HG02840 (cell line): Measurements from ENCODE around the gene NMT1.

ENCODE experiments used
- ATAC-seq: cut with Tn5 transposase; IDR thresholded peaks from one replicate; pipeline ENCODE4 v1.9.1; 2021; ENCODE audit warnings: mild to moderate bottlenecking, moderate library complexity, moderate number of reproducible peaks; ENCODE audit not compliant: unreplicated experiment, low FRiP score

Gene NMT1

DNA sequence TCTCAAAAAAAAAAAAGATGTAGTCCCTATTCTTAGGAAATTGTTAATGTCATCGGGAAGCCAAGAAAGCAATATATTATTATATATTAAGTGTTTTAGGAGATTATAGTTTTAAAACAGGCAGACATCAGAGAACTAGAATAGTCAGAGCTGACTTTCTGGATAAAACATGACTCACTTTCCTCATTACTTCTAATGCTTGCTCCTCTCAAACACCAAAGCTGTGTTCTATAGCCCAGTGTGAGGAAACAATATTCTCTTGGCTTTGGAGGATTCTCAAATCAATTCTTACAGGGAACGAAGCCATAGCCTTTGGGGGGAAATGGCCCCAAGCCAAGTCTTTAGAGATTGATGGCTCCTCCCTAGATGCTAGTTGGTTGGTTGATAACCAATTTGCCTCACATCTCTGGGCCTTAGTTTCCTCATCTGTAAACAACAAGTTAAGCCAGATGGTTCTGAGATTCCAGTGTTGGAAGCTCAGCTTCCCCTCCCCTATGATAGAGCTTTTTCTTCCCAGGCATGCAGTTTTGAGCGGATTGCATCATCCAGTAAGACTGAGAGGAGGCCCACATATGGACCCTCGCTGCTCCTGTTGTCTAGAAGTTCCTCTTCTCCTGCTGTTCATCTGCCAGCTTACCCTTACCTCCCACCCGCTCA, 12.4 kb downstream of the NMT1 start:
- ATAC-seq, result no peak

DNA sequence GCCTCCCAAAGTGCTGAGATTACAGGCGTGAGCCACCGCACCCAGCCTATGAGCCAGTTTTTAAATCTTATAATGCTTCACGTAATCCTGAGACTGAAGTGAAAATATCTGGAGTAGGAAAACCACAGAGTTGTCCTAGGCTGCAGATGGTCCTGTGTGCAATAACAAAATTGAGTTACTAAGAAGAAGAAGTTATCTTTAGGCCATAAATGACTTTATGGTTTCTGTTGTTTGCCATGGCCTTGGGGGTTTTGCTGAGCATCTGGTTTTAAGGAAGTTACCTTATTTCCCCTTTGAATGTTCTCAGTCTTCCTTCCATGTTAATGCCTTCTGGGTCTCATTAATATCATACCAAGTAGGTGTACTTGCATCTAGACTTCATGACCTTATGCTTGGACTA, 16.5 kb downstream of the NMT1 start:
- ATAC-seq, result no peak

DNA sequence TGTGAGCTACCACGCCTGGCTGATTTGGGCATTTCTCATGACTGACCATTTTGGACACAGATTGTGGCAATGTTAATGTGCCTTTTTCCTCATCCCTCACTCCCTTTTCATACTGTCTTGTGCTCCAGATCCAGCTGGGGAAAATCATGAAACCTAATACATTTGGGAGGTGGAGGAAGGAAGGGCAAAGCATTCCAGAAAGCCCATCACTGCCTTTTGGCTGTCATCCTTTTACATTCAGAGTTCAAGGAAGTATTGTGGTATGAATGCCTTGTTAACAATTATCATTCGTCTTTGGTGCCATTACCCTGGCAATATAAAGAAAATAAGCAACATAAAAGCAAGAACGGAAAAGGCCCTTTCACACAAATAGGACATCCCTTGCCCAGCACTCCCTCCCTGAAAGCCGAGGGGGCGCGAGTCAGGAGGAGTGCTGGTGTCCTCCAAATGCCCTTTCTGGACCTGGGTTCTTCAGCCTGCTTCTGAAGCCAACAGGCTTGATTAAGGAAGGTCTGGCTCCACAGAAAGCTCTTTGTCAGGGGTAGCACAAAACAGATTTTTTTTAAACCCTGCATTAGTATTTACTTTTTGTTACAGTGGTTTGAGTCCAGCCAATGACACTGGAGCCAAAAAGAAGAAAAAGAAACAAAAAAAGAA, 20.1 kb downstream of the NMT1 start:
- no peak for ATAC-seq

DNA sequence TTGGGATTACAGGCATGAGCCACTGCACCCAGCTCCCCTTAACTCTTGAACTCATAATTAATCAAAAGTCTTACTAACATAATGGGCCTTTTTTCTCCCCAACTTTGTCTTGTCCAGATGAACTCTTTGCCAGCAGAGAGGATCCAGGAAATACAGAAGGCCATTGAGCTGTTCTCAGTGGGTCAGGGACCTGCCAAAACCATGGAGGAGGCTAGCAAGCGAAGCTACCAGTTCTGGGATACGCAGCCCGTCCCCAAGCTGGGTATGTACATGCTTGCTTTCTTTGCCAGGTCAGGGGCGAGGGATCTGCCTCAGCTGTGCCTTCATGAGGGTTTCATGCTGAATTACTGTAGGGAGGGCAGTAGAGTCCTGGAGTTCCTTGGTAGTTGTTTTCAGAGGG, 25.3 kb downstream of the NMT1 start:
- no peak for ATAC-seq

DNA sequence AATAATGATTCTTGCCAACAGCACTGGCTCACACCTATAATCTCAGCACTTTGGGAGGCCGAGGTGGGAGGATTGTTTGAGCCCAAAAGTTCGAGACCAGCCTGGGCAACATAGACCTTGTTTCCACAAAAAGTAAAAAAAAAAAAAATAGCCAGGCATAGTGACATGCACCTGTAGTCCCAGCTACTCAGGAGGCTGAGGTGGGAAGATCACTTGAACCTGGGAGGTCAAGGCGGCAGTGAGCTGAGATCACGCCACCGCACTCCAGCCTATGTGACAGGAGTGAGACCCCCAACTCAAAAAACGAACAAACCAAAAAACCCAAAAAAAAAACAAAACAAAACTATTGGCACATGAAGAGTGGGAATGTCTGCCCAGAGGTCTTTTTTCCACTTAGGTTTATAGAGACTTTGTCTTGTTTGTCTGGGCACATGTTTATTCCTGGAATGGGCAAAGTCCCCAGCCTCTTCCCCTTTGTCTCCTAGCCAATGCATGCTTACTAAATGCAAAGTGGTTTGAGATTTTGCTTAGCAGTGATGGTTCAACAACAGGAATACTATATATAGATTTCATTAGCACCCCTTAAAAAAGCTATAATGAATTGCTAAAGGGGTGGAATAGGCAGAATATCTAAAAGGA, 25.9 kb downstream of the NMT1 start:
- ATAC-seq, result no peak

DNA sequence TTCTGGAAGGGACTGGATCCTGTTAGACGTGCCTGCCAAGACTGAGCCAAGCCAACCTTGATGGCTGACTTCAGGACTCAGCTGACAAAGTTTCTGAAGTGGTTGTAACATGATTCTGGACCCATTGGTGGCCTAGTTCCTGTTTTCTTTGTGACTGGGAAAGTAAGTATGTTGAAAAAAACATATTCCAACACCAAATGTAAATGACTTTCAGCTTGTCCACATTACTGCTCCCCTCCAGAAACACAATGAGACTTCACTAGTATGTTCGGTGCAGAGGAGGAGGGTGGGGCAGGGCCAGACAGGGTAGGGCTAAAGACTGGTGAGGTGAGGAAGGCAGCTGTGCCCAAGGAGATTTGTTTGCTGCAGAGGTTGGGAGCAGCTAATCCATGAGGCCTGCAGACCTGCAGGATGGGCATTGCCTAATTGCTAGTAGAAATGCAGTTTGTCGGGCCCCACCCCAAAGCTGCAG, 26.4 kb downstream of the NMT1 start:
- no peak for ATAC-seq

DNA sequence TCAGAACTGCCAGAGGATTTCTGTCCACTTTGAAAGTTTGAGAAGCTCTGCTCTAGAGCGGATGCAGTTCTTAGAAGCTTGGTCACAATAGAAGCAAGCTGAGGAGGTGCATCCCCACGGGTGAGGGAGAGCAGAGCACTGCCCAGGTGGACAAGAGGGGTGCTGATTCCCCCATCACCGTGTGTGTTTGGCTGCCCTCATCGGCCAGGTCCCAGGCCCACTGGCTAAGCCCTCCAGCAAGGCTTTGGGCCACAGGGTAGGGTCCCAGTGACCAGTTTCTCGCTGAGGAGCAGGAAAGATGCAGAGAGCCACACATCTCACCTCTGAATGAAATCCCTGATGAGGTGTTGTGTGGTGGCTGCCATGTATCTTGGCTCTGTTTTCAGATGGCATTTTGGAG, 26.9 kb downstream of the NMT1 start:
- no peak for ATAC-seq

DNA sequence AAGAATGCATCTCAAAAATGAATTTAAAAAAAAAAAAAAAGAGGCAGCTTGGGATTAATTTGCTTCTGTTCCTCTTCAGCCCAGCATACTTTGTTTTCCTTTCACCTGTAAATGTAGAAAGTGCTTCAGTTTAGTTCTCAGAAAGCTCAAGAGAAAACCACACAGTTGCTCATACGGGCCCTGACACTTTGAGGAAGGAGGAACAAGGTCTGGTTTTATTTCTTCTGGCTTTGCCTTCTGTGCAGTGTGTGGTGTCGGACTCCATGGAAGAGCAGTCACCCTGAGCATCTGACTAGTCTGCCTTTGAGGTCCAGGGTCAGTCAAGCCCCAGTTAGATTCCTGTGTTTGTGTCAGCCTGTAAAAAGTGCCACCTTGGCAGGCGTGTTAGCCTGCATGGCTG, 27.6 kb downstream of the NMT1 start:
- ATAC-seq, result no peak

DNA sequence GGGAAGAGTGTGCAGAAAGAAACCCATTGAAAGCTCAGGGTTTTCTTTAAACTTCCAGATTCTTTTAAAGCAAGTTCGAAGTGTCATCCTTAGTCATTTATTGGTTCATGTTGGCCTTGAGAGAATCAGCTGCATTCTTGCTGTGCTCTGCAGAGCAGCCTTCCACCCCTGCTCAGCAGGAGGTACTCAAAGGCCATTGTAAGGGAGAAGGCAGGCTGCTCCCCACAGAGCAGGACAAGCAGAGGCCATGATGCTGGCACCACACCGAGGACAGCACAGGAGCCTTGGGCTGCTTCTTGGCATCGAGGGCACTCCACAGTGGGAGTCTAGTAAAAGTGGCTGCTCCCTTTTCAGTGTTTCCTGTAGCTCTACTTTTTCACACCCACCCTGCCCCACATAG, 29.6 kb downstream of the NMT1 start:
- no peak for ATAC-seq

DNA sequence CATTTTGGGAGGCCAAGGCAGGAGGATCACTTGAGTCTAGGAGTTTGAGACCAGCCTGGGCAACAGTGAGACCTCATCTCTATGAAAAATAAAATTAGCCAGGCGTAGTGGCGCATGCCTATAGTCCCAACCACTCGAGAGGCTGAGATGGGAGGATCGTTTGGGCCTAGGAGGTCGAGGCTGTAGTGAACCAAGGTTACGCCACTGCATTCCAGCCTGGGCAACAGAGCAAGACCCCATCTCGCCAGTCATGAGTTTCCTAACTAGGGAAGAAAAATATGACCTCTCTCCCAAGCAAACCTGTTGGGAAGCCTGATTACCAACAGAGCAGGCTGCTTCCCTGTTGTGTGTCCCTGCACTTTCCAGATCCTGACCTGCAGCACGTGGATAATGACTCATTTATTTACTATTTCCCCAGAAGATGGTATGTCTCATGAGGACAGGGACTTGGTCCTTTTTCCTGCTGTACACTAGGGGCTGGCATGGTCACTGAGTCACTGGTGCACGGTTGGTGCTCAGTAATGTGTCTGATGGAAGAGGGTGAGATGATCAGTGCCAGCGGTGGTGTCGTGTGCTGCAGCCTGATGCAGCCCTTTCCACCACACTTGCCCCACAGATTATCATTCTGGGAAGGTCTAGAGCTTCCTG, 30.8 kb downstream of the NMT1 start:
- no peak for ATAC-seq

DNA sequence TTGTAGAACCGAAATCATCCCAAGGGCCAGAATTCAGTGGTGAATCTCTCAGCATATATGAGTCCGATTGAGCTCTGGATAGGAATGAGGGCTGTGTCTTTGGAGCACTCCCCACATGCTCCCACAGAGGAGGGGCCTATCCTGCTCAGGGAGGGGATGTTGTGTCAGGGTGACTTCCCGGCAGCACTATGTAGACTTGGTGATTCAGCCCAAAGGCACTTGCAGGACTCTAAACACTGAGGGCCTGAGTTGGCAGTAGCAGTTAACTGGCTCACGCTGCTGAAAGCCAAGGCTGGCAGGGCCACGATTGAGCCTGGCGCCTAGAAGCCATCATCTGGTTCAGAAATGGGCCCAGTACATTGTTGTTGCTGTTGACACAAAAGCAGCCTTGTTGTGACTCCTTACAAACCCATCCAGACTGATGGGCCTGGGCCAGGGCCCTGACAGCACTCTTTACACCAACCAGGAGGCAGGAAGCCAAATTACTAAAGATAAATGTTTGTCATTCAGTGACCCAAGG, 31.9 kb downstream of the NMT1 start:
- ATAC-seq, result no peak

DNA sequence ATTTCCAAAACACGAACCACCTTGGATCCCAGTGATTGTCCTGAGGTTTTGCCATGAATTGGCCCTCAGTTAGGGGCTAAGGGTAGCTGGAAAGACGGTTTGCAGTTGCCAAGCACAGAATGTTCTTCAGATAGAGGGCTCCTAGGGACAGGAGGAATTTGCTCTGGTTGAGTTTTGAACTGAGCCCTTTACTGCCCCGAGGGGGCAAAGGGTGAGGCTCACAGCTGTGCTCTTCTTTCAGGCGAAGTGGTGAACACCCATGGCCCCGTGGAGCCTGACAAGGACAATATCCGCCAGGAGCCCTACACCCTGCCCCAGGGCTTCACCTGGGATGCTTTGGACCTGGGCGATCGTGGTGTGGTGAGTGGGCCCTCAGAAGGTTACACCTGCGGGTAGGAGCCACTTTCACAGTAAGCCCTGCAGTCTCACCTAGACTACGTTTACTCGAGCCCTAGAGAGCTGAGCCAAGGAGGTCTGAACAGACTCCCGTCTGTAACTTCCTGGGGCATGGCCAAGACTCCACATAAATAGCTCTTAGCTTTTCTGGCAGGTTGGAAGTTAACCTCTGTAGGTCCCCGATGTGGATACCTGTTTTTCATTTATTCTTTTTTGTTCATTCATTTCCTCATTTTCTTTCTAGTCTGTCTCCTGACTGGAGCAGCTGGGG, 32.5 kb downstream of the NMT1 start:
- ATAC-seq, result no peak

DNA sequence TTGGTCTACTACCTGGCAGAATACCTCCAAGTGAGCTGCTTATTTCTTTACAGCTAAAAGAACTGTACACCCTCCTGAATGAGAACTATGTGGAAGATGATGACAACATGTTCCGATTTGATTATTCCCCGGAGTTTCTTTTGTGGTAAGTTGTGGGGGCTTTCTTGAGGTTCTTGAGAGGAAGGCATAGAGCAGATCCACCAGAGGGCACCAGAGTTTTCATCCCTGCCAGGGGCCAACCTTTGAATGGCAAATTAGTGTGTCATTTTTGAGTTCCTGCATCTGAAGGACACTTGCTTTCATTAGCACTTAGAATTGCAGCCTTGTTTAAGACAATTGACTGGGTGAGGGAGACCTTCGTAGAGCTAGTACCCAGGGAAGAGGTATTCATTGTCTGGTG, 35.0 kb downstream of the NMT1 start:
- ATAC-seq, result no peak

DNA sequence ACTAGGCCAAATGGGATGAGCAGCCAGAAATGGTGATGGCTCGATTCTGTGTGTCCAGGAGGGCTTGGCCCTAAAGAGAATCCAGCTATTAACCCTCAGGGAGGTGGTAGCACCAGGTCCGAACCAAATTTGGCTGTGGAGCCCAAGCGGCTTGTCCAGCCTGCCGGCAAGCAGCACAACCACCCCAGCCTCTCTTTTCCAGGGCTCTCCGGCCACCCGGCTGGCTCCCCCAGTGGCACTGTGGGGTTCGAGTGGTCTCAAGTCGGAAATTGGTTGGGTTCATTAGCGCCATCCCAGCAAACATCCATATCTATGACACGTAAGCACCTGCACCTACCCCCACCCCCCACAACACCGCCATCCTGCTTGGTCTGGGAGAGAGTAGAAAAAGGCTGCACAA, 35.8 kb downstream of the NMT1 start:
- ATAC-seq, result no peak

DNA sequence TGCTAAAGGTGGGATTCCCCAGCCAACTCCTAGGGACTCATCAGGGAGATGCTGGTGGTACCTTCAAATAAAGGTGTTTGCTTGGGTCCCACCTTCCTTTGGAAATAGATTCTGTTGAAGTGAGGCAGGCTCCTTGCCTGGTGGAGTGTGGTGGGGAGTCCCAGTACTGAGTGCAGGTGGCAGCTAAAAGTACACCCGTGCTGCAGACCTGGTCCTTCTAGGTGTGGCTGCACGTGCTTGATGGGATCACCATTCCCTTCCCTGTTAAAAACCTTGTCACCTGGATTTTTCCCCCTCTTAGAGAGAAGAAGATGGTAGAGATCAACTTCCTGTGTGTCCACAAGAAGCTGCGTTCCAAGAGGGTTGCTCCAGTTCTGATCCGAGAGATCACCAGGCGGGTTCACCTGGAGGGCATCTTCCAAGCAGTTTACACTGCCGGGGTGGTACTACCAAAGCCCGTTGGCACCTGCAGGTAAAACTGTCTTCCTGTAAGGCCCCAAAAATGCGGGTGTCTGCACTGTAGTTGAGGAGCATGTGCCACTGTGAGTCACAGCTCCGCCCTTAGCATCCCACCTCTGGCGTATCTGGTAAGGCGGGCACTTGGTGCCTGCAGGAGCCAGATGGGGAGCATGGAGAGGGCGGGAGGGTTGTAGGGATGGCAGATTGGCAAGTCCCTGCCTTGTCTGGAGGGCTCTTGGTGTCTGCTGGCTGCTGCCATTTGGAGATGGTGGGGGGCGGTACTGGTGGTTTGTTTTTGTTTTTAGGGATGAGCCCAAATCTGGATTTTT, 37.2 kb downstream of the NMT1 start:
- no peak for ATAC-seq

DNA sequence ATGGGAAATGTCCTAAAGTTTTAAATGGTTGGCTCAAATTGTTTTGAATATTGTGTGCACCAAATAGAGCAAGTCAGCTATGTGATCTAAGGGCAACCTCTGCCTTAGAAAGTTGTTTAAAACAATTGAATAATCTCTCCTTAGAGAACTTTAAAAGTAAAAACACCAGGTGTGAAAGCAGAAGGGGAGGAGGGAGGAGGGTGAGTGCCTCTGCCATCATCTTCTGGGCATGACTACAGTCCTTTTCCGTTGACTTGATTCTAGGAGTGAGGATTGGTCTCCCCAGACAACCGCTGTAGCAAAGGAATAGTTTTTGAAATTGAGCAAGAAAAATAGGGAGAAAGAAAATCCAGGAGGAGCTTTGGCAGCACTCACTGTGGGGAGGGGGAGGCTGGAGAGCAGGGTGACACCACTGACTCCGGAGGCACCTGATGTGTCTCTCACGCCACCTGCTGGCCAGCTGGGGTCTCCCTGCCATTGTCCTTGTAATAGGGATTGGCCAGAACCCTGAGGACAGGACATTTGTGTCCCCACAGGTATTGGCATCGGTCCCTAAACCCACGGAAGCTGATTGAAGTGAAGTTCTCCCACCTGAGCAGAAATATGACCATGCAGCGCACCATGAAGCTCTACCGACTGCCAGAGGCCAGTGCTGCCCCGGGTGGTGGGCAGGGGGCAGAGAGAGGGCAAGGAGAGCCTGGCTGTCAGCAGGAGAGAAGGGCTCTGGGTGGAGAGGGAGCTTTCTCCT, 37.9 kb downstream of the NMT1 start:
- ATAC-seq, result no peak

DNA sequence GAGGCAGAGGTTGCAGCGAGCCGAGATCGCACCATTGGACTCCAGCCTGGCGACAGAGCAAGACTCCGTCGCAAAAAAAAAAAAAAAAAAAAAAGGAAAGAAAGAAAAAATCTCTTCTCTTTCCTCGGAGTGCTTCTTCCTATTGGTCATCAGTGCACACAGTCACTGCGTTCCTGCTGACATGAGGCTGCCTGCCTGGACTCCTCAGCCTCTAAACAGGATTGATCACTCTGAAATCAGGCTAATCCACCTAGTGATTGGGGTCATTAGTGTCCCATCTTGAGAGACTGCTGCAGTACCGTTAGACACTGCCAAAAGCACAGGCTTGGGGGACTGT, 40.4 kb downstream of the NMT1 start:
- no peak for ATAC-seq

DNA sequence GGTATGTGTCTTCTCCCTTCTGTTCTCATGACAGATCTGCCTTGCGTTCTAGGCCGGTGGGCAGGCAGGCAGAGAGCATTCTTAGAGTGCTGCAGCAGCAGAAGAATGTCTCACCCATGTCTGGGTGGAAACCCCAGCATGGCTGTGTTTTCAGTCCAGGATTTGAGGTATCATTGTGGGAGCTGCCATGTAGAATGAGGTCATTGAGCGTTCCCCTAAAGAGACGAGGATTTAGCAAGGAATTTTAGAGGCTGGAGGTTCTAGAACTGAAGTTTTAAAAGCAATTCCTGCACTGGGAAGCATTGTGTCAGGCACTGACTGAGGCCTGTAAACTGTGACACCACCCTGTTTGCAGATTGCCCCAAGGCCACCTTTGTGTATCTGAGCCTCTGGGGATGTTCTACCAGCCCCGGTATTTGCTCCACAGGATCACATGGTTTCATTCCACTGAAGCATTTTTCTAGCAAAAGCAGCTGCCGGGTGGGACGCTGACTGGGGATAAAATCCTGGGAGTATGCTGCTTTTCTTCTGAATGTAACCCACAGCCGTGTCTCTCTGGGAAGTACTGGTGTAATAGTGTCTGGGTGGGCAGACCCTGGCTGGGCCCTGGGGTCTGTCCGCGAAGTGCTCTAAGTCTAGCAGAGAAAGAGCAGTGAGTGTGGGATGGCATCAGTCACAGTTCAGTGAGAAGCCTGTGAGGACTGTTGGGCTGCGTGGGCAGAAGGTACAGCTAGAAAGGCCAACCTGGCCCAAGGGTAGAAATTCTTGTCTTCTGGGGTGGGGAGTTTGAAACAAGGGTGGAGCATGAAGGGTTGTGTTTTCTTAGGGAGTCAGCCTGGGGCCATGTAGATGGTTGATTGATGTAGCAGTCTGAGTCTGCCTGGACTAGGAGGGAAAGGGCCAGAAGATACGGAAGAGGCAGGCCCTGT, 41.0 kb downstream of the NMT1 start:
- ATAC-seq, result no peak
